ENCODE data around the gene TYRP1.

TYRP1 gene

GRCh38 chr9:12723409-12724028 lies 30.3 kb downstream of the TYRP1 start:
- no peak for DNase-seq (ENCODE audit: low spot score)
- H2BK12ac ChIP-seq (ENCODE audit: low read length), result no peak overlapping the region
- no CpG with 5 or more reads among the region's 5 CpGs for WGBS, 2 donors (ENCODE audit: extremely low coverage in 2 of 2, insufficient read length in 2 of 2, insufficient replicate concordance in 1 of 2)
- no peak overlapping the region for H3K18ac ChIP-seq (ENCODE audit: low read length)
- no peak overlapping the region for H4K8ac ChIP-seq (ENCODE audit: low read depth, low read length)
- H2AFZ ChIP-seq (ENCODE audit: low read length), result peak overlapping the region; percentile 27
- H3K23ac ChIP-seq (ENCODE audit: low read depth, low read length, poor library complexity), result no peak overlapping the region
- H3K4me3 ChIP-seq (ENCODE audit: low read length in 2 of 2), result no peak overlapping the region
- no peak overlapping the region for H3K14ac ChIP-seq (ENCODE audit: low read length)
- no peak overlapping the region for H3K4ac ChIP-seq (ENCODE audit: low read length)
- H3K9ac ChIP-seq (ENCODE audit: low read depth, low read length, poor library complexity), result no peak overlapping the region
- peaks cover under 1 to 1% of the 10 kb centered on the region in 2 donors for H3K4me1 ChIP-seq (ENCODE audit: control insufficient read depth in 2 of 2, insufficient read depth in 1 of 2, low read depth in 1 of 2, low read length in 2 of 2)
- no peaks in the 10 kb centered on the region for H3K9me3 ChIP-seq (replicated peaks in 1 of 2; ENCODE audit: control insufficient read depth in 2 of 2, insufficient read depth in 1 of 2, low read depth in 1 of 2, low read length in 2 of 2)
- no peak overlapping the region for H2BK15ac ChIP-seq (ENCODE audit: low read length)
- no peak overlapping the region for H4K91ac ChIP-seq (ENCODE audit: low read depth, low read length, poor library complexity)
- H2AK5ac ChIP-seq (ENCODE audit: low read depth, low read length), result no peak overlapping the region
- H2BK5ac ChIP-seq (ENCODE audit: low read length), result no peak overlapping the region
- no peaks in the 10 kb centered on the region for H3K36me3 ChIP-seq (replicated peaks in 1 of 2; ENCODE audit: control insufficient read depth in 2 of 2, insufficient read depth in 2 of 2, low read length in 2 of 2)
- H3K27ac ChIP-seq (replicated peaks; ENCODE audit: low read length), result no peak overlapping the region
- no peaks in the 10 kb centered on the region for H3K27me3 ChIP-seq (ENCODE audit: control insufficient read depth in 3 of 3, insufficient read depth in 3 of 3, low read depth in 1 of 3, low read length in 3 of 3)
- no peak overlapping the region for H3K4me2 ChIP-seq (ENCODE audit: insufficient read depth, low read length, poor library complexity, severe bottlenecking)
- H2BK120ac ChIP-seq (ENCODE audit: low read depth, low read length), result no peak overlapping the region
- no peaks in the 10 kb centered on the region for H3K79me1 ChIP-seq (ENCODE audit: low read depth, low read length)

GRCh38 chr9:12726795-12727194 lies 33.6 kb downstream of the TYRP1 start:
- Histone ChIP-seq H3K14ac (ENCODE audit: low read length) (no peak overlapping the region), H3K36me3 (replicated peaks in 1 of 2; ENCODE audit: control insufficient read depth in 2 of 2, insufficient read depth in 2 of 2, low read length in 2 of 2) (no peaks in the 10 kb centered on the region), H3K27me3 (ENCODE audit: control insufficient read depth in 3 of 3, insufficient read depth in 3 of 3, low read depth in 1 of 3, low read length in 3 of 3) (no peaks in the 10 kb centered on the region), H3K9ac (ENCODE audit: low read depth, low read length, poor library complexity) (no peak overlapping the region), H2AFZ (ENCODE audit: low read length) (no peak overlapping the region), H3K4me3 (ENCODE audit: low read length in 2 of 2) (no peak overlapping the region), H3K4me2 (ENCODE audit: insufficient read depth, low read length, poor library complexity, severe bottlenecking) (no peak overlapping the region), H2BK12ac (ENCODE audit: low read length) (no peak overlapping the region), H2BK15ac (ENCODE audit: low read length) (no peak overlapping the region), H2BK5ac (ENCODE audit: low read length) (no peak overlapping the region), H3K18ac (ENCODE audit: low read length) (no peak overlapping the region), H3K23ac (ENCODE audit: low read depth, low read length, poor library complexity) (no peak overlapping the region), H2BK120ac (ENCODE audit: low read depth, low read length) (no peak overlapping the region), H3K4me1 (ENCODE audit: control insufficient read depth in 2 of 2, insufficient read depth in 1 of 2, low read depth in 1 of 2, low read length in 2 of 2) (no peaks in the 10 kb centered on the region), H4K8ac (ENCODE audit: low read depth, low read length) (no peak overlapping the region), H3K4ac (ENCODE audit: low read length) (no peak overlapping the region), H4K91ac (ENCODE audit: low read depth, low read length, poor library complexity) (no peak overlapping the region), H3K9me3 (replicated peaks in 1 of 2; ENCODE audit: control insufficient read depth in 2 of 2, insufficient read depth in 1 of 2, low read depth in 1 of 2, low read length in 2 of 2) (peaks cover 0 to under 1% of the 10 kb centered on the region in 2 donors), H3K27ac (replicated peaks; ENCODE audit: low read length) (no peak overlapping the region), H2AK5ac (ENCODE audit: low read depth, low read length) (no peak overlapping the region), H3K79me1 (ENCODE audit: low read depth, low read length) (no peaks in the 10 kb centered on the region)
- DNase-seq (ENCODE audit: low spot score), result no peak
- no CpG with 5 or more reads among the region's 2 CpGs for WGBS, 2 donors (ENCODE audit: extremely low coverage in 2 of 2, insufficient read length in 2 of 2, insufficient replicate concordance in 1 of 2)

- H3K4me3 ChIP-seq (ENCODE audit: low read length in 2 of 2), result no peak overlapping the region
- no peak overlapping the region for H4K8ac ChIP-seq (ENCODE audit: low read depth, low read length)
- no peak overlapping the region for H3K14ac ChIP-seq (ENCODE audit: low read length)
- H3K18ac ChIP-seq (ENCODE audit: low read length), result no peak overlapping the region
- H3K23ac ChIP-seq (ENCODE audit: low read depth, low read length, poor library complexity), result no peak overlapping the region
- no peak overlapping the region for H4K91ac ChIP-seq (ENCODE audit: low read depth, low read length, poor library complexity)
- no peak overlapping the region for H2BK15ac ChIP-seq (ENCODE audit: low read length)
- no peak overlapping the region for H2BK120ac ChIP-seq (ENCODE audit: low read depth, low read length)
- WGBS, 2 donors (ENCODE audit: extremely low coverage in 2 of 2, insufficient read length in 2 of 2, insufficient replicate concordance in 1 of 2), result no CpG with 5 or more reads among the region's 1 CpG
- no peaks in the 10 kb centered on the region for H3K79me1 ChIP-seq (ENCODE audit: low read depth, low read length)
- H3K36me3 ChIP-seq (replicated peaks in 1 of 2; ENCODE audit: control insufficient read depth in 2 of 2, insufficient read depth in 2 of 2, low read length in 2 of 2), result no peaks in the 10 kb centered on the region
- no peak overlapping the region for H3K9ac ChIP-seq (ENCODE audit: low read depth, low read length, poor library complexity)
- H2AK5ac ChIP-seq (ENCODE audit: low read depth, low read length), result no peak overlapping the region
- H2BK5ac ChIP-seq (ENCODE audit: low read length), result no peak overlapping the region
- no peak overlapping the region for H3K4me2 ChIP-seq (ENCODE audit: insufficient read depth, low read length, poor library complexity, severe bottlenecking)
- no peak overlapping the region for H3K4ac ChIP-seq (ENCODE audit: low read length)
- no peak overlapping the region for H3K27ac ChIP-seq (replicated peaks; ENCODE audit: low read length)
- H2AFZ ChIP-seq (ENCODE audit: low read length), result no peak overlapping the region
- peaks cover 1 to 5% of the 10 kb centered on the region in 2 donors for H3K9me3 ChIP-seq (replicated peaks in 1 of 2; ENCODE audit: control insufficient read depth in 2 of 2, insufficient read depth in 1 of 2, low read depth in 1 of 2, low read length in 2 of 2)
- no peaks in the 10 kb centered on the region for H3K27me3 ChIP-seq (ENCODE audit: control insufficient read depth in 3 of 3, insufficient read depth in 3 of 3, low read depth in 1 of 3, low read length in 3 of 3)
- H2BK12ac ChIP-seq (ENCODE audit: low read length), result no peak overlapping the region
- no peak for DNase-seq (ENCODE audit: low spot score)
- no peaks in the 10 kb centered on the region for H3K4me1 ChIP-seq (ENCODE audit: control insufficient read depth in 2 of 2, insufficient read depth in 1 of 2, low read depth in 1 of 2, low read length in 2 of 2)
These were observed 37.0 kb downstream of the TYRP1 start for GRCh38 chr9:12730198-12730597.

- H3K23ac ChIP-seq (ENCODE audit: low read depth, low read length, poor library complexity), result no peak overlapping the region
- H3K27ac ChIP-seq (replicated peaks; ENCODE audit: low read length), result no peak overlapping the region
- no peak overlapping the region for H3K18ac ChIP-seq (ENCODE audit: low read length)
- DNase-seq (ENCODE audit: low spot score), result no peak
- no peak overlapping the region for H4K8ac ChIP-seq (ENCODE audit: low read depth, low read length)
- H2BK12ac ChIP-seq (ENCODE audit: low read length), result no peak overlapping the region
- H3K9me3 ChIP-seq (replicated peaks in 1 of 2; ENCODE audit: control insufficient read depth in 2 of 2, insufficient read depth in 1 of 2, low read depth in 1 of 2, low read length in 2 of 2), result peaks cover 1 to 5% of the 10 kb centered on the region in 2 donors
- H2AK5ac ChIP-seq (ENCODE audit: low read depth, low read length), result no peak overlapping the region
- H2BK5ac ChIP-seq (ENCODE audit: low read length), result no peak overlapping the region
- H2BK120ac ChIP-seq (ENCODE audit: low read depth, low read length), result no peak overlapping the region
- H3K79me1 ChIP-seq (ENCODE audit: low read depth, low read length), result no peaks in the 10 kb centered on the region
- no peaks in the 10 kb centered on the region for H3K4me1 ChIP-seq (ENCODE audit: control insufficient read depth in 2 of 2, insufficient read depth in 1 of 2, low read depth in 1 of 2, low read length in 2 of 2)
- no peak overlapping the region for H3K4me2 ChIP-seq (ENCODE audit: insufficient read depth, low read length, poor library complexity, severe bottlenecking)
- H3K36me3 ChIP-seq (replicated peaks in 1 of 2; ENCODE audit: control insufficient read depth in 2 of 2, insufficient read depth in 2 of 2, low read length in 2 of 2), result no peaks in the 10 kb centered on the region
- no peak overlapping the region for H2AFZ ChIP-seq (ENCODE audit: low read length)
- no peak overlapping the region for H3K4ac ChIP-seq (ENCODE audit: low read length)
- H3K14ac ChIP-seq (ENCODE audit: low read length), result no peak overlapping the region
- H4K91ac ChIP-seq (ENCODE audit: low read depth, low read length, poor library complexity), result no peak overlapping the region
- H2BK15ac ChIP-seq (ENCODE audit: low read length), result no peak overlapping the region
- H3K27me3 ChIP-seq (ENCODE audit: control insufficient read depth in 3 of 3, insufficient read depth in 3 of 3, low read depth in 1 of 3, low read length in 3 of 3), result no peaks in the 10 kb centered on the region
- H3K4me3 ChIP-seq (ENCODE audit: low read length in 2 of 2), result no peak overlapping the region
- H3K9ac ChIP-seq (ENCODE audit: low read depth, low read length, poor library complexity), result no peak overlapping the region
These were observed 37.7 kb downstream of the TYRP1 start for GRCh38 chr9:12730927-12731326.
